HG03378 (cell line): ENCODE data around the gene SSTR4.

Experiments
- ATAC-seq: cut with Tn5 transposase; IDR thresholded peaks from one replicate; pipeline ENCODE4 v1.9.1; 2021; ENCODE audit warnings: mild to moderate bottlenecking, moderate library complexity; ENCODE audit not compliant: unreplicated experiment

Gene SSTR4

GRCh38 chr20:23063168-23063567 lies 28.1 kb downstream of the SSTR4 start:
- ATAC-seq: no peak

- no peak for ATAC-seq
Observed at GRCh38 chr20:23063581-23063980, 28.5 kb downstream of the SSTR4 start.

GRCh38 chr20:23065266-23066201 lies 30.4 kb downstream of the SSTR4 start:
- no peak for ATAC-seq

- no peak for ATAC-seq
Observed at GRCh38 chr20:23066772-23067171, 31.7 kb downstream of the SSTR4 start.

- ATAC-seq: no peak
Observed at GRCh38 chr20:23068283-23068682, 33.2 kb downstream of the SSTR4 start.

GRCh38 chr20:23069108-23069507 lies 34.0 kb downstream of the SSTR4 start:
- ATAC-seq: no peak

- ATAC-seq: no peak
Observed at GRCh38 chr20:23071398-23071797, 36.3 kb downstream of the SSTR4 start.

GRCh38 chr20:23071996-23072395 lies 36.9 kb downstream of the SSTR4 start:
- no peak for ATAC-seq

- ATAC-seq: no peak
Observed at GRCh38 chr20:23072892-23073586, 37.9 kb downstream of the SSTR4 start.

- ATAC-seq: no peak
Observed at GRCh38 chr20:23074052-23074451, 38.9 kb downstream of the SSTR4 start.

- no peak for ATAC-seq
Observed at GRCh38 chr20:23077277-23077676, 42.2 kb downstream of the SSTR4 start.

GRCh38 chr20:23078351-23079015 lies 43.4 kb downstream of the SSTR4 start:
- no peak for ATAC-seq

- ATAC-seq: no peak
Observed at GRCh38 chr20:23079016-23079351, 43.9 kb downstream of the SSTR4 start.

GRCh38 chr20:23079926-23080325 lies 44.8 kb downstream of the SSTR4 start:
- no peak for ATAC-seq

- ATAC-seq: no peak
Observed at GRCh38 chr20:23080521-23080920, 45.4 kb downstream of the SSTR4 start.

GRCh38 chr20:23081263-23081819 lies 46.2 kb downstream of the SSTR4 start:
- ATAC-seq: no peak

GRCh38 chr20:23082846-23083552 lies 47.9 kb downstream of the SSTR4 start:
- ATAC-seq: no peak

- no peak for ATAC-seq
Observed at GRCh38 chr20:23083553-23084220, 48.6 kb downstream of the SSTR4 start.

- no peak for ATAC-seq
Observed at GRCh38 chr20:23084282-23084844, 49.3 kb downstream of the SSTR4 start.

GRCh38 chr20:23084845-23085365 lies 49.8 kb downstream of the SSTR4 start:
- no peak for ATAC-seq
